H4 (cell line): ENCODE data around the gene KDF1. TPM values are rescaled to one million over a fixed set of nuclear protein-coding genes. Genes with fewer than 3 reads are reported as not detected.

Experiments
- DNase-seq: peaks from one replicate; pipeline ENCODE4 v3.0.0-alpha.2; 2015; ENCODE audit warnings: low spot score
- total RNA-seq: library from RNA; depleted of rRNA; stranded (reverse); fragments of >200 nt; shearing (Covaris generic); gene quantifications from 2 replicates; pipeline ENCODE4 v1.2.3, GENCODE V29; 2014; rRNA removed

KDF1 gene
- total RNA-seq = not detected in 2 replicates

GRCh38 chr1:26959722-26960624, at the start of gene KDF1:
KDF1 (minus strand) TSS chr1:26960468; CDS start chr1:26952380, 8,088 bp downstream.
- no peak for DNase-seq

DNA sequence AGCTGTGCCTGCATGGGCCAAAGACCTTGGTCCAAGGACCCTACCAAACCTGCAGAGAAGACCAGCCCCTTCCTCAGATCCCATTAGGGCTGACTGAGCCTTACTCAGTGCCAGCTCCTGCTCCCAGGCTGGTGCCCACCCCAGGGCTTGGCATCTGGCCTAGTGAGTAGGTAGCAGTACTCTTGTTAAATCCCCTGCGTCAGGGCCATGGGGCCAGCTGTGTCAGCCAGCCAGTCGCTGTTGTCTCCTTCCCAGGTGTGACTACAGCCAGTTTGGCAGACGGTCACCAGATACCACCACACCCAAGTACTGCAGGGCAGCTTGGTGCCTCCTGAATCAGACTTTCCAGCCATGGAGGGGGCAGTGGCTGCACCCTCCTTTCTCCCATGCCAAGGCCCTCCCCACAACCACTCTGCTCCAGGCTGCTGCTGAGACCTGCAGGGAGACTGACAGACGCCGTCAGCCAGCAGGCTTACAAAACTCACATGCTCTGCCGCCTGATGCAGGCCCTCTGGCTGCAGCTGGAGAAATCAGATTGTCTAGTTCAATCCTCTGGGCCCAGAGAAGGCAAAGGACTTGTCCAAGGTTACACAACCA, 49.4 kb upstream of the KDF1 start:
- peak; percentile 46 for DNase-seq

GRCh38 chr1:27007909-27008582, 47.8 kb upstream of the KDF1 start:
- no peak for DNase-seq

DNA sequence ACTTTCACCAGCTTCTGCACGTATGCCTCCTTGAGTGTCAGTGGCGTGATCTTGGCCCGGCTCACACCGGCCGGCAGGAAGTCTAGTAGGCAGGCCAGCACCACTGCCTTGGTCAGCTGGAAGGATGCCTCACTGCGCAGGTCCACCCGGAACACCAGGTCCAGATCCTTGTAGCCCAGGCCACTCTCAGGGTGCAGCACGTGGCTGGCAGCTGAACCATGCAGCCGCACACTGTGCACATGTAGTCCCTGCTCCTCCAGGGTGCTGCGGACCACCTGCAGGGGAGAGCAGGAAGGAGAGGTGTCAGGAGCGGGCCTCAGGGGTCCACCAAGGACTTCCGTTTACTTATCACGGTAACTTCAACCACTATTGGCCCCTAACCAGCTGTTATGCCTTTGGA, 46.4 kb upstream of the KDF1 start:
- DNase-seq = no peak

DNA sequence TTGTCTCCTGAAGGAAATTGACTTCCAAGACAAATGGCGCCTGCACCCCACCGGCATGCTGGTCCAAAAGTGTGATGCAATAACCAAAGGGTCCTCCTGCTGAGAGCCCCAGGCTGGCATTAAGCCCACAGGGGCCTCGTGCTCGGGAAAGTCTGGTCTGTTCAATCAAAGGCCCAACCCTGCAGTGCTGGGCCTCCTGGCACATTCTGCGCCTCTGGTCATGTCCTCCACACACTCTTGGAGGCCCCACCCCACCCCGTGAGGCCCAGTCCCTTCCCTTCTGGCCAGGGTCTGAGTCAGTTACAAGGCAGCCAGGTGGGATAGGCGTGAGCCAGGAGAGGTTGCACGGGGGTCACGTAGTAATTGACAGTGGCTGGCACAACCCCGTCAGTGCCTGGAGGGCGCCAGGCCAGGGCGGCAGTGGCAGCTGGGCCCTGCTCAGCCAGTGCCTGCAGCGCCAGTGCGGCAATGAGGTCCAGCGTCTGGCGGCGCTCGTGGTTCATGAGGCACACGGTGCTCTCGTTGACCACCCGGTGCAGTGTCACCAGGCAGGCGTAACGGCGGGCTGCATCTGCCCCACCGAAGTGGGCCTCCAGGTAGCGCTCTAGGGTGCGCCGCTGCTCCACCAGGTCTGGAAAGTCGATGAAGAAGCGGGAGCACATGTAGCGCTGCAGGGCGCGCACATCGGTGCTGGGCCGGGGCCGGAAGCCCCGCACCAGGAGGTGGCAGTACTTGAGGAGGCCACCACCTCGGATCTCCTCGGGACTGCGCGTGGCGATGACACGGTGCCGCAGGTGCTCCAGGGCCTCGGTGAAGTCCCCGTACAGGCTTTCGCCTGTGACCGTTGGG, 45.6 kb upstream of the KDF1 start:
- no peak for DNase-seq

DNA sequence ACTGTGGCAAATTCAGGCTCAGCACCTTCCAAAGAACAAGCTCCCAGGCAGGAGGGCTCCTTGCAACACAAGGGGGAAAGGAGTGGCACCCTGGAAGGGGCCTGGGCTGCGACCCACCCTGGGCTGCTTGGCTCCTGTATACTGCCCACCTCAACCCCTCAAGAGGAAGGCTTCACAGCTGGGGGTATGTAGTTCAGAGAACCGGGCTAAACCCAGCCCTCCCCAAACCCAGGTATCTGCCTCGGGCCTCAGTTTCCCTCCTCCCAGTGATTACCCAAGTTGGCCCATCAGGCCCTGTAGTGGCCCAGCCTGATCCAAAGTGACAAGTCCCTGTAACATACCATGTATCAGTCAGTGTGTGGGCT, 44.9 kb upstream of the KDF1 start:
- DNase-seq = no peak

- DNase-seq = no peak
Observed at GRCh38 chr1:27004471-27005165, 44.4 kb upstream of the KDF1 start.

DNA sequence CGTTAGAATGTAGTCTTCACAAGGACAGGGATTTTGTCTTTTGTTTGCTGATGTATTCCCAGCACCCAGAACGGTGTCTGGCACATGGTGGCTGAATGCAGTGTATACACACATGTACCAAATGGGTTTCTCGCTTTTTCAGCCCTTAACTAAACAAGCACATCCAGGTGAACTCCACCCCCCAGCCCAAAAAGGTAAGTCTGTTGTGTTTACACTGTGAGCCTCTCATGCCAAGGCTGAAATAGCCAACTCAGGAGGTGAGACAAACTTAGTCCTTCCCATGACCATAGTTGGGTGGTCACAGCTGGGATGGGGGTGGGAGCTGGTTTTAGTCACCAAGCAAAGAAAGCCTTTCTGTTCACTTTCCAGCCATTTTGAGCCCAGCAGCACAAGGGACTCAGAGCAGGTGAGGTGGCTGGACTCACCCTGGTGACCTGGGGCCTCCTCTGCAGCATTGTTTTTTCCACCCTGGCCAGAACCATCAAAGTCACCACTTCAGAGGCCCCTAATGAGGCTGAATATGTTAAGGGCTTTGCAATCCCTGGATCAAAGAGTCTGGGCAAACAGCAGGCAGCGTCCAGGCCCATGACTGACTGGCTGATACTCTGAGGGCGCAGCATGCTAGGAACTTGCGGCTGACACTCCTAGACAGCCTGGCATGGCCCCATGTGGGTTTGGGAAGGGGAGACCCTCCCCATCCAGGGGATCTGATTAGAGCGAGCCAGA, 43.6 kb upstream of the KDF1 start:
- DNase-seq = no peak

DNA sequence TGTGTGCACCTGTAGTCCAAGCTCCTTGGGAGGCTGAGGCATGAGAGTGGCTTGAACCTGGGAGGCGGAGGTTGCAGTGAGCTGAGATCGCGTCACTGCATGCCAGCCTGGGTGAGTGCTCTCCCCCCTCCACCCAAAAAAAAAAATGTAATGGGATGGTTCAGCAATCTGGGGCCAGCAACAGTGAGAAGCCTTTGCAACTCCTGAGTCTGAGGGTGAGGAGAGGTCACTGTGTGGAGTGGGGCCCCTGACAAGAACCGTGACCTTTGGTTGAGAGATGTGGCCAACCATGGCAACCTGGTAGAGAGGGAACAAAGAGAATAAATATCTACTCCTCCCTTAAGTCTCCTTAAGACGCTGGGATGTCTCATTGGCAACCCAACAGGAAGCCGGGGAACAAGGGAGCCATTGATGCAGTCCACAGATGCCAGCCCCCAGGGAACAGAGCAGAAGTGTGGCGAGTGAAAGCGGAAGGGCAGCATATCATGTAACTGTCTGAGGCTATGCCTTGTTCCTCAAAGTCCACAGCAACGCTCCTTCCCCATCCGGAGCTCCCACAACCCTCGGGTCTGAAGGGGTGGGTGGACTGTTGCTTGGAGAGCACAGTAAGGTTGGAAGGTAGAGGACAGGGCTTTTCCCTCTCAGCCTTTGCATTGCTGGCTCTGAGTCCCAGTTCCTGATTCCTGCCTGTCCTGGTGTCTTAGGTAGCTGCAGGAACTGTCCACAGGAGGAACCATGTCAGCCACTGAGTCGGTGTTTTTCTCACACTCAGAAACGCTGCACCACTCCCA, 41.5 kb upstream of the KDF1 start:
- DNase-seq = no peak

DNA sequence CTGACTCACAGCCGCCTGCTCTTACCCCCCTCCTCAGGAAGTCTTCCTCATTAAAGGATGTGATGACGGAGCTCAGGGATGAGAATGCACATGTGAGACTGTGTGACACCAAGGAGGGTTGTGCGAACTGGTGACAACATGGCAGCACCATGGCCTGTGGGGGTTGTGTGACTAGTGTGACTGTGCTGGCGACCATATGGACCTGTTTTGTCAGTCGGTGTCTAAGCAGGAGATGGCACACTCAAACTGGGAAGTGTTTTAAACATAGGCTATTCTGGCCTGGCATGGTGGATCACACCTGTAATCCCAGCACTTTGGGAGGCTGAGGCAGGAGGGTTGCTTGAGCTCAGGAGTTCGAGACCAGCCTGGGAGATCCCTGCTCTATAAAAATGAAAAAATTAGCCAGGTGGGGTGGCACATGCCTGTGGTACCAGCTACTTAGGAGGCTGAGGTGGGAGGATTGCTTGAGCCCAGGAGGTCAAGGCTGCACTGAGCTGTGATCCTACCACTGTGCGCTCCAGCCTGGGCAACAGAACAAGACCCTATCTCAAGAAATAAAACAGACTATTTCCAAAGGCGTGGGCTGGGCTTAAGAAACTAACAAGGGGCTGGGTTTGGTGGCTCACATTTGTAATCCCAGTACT, 40.7 kb upstream of the KDF1 start:
- no peak for DNase-seq

DNA sequence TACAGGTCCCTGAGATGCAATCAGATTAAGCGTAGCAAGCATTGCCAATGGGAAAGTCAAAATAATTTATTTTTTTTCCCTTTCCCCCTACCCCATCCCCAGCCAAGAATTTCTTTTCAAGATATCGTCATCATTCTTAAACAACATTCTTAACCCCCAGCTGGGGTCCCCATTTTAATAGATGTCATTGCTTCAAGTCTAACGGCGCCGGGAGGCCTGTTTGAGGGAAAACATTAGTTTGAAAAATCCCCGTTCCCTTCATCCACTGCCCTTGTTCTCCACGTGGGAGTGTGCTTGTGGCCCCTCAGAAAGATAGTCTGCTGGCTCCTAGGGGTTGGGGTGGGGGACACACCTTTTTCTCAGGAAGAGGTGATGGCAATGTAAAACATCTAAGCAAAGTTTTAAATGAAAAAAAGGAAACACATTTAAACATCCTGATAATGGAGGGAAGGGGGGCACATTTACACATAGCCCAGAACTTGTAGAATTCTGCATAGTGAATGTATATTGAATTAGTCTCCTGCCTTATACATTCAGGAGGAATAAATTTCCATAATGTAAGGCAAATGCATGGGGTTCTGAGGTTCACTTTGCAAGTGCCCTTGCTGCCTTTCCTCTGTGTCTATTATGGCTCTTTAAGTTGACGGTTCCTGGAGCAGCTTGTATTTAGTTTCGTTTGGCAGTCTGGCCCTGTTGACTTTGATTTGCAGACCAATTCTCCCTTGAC, 40.0 kb upstream of the KDF1 start:
- no peak for DNase-seq

GRCh38 chr1:26999440-26999987, 39.2 kb upstream of the KDF1 start:
- DNase-seq = peak; percentile 67

DNA sequence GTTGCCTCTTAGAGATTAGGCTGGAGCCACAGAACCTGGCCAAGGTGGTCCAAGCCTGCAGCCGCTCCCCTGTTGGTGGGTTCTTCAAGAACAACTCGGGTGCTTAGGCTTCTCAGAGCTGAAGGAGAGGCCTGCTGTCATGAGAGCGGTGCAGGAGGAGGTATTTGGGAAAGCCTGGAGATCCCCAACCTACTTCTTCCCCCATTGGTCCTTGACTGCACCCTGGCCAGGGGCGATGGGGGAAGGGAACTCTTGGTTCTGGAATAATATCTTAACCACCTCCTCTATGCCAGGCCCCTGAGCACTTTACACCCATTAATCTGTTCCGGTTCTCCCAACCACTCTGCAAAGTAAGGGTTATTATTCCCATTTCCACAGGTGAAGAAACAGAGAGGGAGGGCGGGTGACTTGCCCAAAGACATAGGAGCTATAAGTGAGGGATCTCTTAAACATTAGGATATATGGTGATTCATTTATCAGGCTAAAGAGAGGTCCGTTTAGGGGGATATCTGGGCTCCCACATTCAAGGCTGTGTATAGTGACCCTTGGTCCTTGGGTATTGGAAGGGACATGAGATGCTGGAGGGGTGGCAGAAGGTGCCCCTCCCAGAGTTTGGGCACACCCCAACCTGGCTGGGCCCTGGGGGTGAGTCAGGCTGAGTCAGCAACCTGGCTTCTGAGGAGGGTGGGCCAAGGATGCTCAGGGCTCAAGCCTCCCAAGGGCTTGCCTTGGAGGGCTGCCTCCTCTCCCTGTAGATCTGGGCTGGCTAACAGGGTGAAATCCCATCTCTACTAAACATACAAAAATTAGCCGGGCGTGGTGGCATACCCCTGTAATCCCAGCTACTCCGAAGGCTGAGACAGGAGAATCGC, 38.4 kb upstream of the KDF1 start:
- no peak for DNase-seq

GRCh38 chr1:26996665-26997064, 36.4 kb upstream of the KDF1 start:
- no peak for DNase-seq

GRCh38 chr1:26996024-26996423, 35.8 kb upstream of the KDF1 start:
- DNase-seq = no peak

DNA sequence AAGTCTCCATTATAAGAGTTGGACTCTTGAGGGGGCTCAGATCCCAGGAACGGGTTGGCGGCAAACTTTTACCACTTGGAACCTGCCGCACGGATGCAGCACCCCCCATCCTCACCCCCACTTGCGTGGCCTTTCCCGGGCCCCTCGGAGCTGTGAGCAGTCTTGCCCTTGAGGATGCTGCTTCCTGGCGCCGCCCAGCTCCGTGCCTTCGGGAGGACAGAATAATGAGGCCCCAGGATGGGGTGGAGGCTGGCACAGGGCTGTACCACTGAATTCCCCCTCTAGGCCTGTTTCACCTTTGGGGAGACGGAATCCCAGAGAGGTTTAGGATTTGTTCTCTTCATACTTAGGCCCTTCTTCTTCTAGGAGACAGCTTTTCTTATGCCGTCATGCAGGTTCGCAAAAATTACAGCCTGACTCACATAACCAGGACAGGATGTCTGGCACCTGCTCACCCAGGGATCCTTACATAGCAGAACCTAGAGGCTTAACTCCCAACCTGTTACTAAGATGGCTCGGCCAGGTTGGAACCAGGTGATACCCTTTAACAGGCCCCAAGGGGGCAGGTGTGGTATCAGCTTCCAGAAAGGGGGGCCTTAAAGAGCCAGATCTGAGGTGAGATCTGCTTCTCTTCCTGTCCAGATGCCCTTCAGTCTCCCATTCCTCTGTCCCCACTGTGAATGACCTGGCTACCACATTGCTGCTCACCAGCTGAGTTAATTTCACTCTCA, 34.7 kb upstream of the KDF1 start:
- DNase-seq = no peak
